Upper lobe of right lung (tissue), 1 donor: ENCODE results near the gene MAP2. TPM values are rescaled to one million over a fixed set of nuclear protein-coding genes. Genes with fewer than 3 reads are reported as not detected.

ENCODE experiments used
- ATAC-seq: fragments of 200-7000 bp; cut with Tn5 transposase; one replicate; pipeline ENCODE4 v1.9.1; 2020; ENCODE audit warnings: mild to moderate bottlenecking, moderate library complexity
- DNase-seq: peaks from one replicate; pipeline ENCODE4 v3.0.0-alpha.2; 2020
- H3K27ac ChIP-seq: fragments of 200-600 bp; one replicate; pipeline ENCODE4 v1.8.0; 2022
- H3K27me3 ChIP-seq: fragments of 200-600 bp; one replicate; pipeline ENCODE4 v1.8.0; 2022; ENCODE audit warnings: mild to moderate bottlenecking
- H3K36me3 ChIP-seq: fragments of 200-600 bp; one replicate; pipeline ENCODE4 v1.8.0; 2022
- H3K4me1 ChIP-seq: fragments of 200-600 bp; one replicate; pipeline ENCODE4 v1.8.0; 2022
- H3K4me3 ChIP-seq: fragments of 200-600 bp; one replicate; pipeline ENCODE4 v1.8.0; 2022; ENCODE audit warnings: mild to moderate bottlenecking
- H3K9me3 ChIP-seq: fragments of 200-600 bp; one replicate; pipeline ENCODE4 v1.8.0; 2022
- intact Hi-C: fragments of 100-400 bp; cut with DNase I; formaldehyde crosslinking; loops from one replicate; pipeline ENCODE4 v1.11.0; 2022
- total RNA-seq: library from RNA; stranded (reverse); fragmentation: NEBNext Ultra II Directional; extraction: Animal tissue kit (Norgen Biotek cat#: 25700); gene quantifications from one replicate; pipeline ENCODE4 v1.2.1, GENCODE V29; 2021
- TF ChIP-seq, protein P1 (sequence below): fragments of 200-600 bp; IDR thresholded peaks from one replicate; pipeline ENCODE4 v1.8.0; 2022; ENCODE audit warnings: antibody characterized with exemption
- donor health status: DM: no; HTN: yes; CAD: no; lungs with severe emphysema.

The MAP2 gene
- total RNA-seq, 1 donor from 2014 or later = 44.0 TPM

DNA sequence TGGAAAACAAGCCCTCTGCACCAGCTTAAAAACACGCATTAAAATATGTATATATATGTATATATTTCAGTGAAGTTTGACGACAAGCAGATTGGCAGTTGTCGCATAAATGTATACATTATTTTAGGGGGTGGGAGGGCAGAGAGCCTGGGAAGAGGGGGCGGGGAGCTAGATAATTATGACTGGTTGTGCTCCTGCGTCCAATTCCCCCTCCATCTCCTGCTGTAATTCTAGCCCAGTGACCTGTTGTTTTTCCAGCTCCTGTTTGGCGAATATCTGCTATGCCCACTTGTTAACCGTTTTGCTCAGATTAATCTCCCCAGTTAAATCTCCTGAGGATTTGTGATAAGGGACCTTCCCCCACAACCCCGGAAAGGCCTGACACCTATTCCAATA, 348.4 kb downstream of the MAP2 start:
- Histone ChIP-seq H3K27me3 (peaks cover 24% of the 10 kb centered on the region), H3K4me1 (peaks cover 4% of the 10 kb centered on the region), H3K9me3 (no peaks in the 10 kb centered on the region), H3K27ac (no peak overlapping the region), H3K36me3 (no peaks in the 10 kb centered on the region), H3K4me3 (no peak overlapping the region)
- intact Hi-C loops = no loop called here
- DNase-seq (no peak), ATAC-seq (no peak)
- TF ChIP-seq, protein P1, sequence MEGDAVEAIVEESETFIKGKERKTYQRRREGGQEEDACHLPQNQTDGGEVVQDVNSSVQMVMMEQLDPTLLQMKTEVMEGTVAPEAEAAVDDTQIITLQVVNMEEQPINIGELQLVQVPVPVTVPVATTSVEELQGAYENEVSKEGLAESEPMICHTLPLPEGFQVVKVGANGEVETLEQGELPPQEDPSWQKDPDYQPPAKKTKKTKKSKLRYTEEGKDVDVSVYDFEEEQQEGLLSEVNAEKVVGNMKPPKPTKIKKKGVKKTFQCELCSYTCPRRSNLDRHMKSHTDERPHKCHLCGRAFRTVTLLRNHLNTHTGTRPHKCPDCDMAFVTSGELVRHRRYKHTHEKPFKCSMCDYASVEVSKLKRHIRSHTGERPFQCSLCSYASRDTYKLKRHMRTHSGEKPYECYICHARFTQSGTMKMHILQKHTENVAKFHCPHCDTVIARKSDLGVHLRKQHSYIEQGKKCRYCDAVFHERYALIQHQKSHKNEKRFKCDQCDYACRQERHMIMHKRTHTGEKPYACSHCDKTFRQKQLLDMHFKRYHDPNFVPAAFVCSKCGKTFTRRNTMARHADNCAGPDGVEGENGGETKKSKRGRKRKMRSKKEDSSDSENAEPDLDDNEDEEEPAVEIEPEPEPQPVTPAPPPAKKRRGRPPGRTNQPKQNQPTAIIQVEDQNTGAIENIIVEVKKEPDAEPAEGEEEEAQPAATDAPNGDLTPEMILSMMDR = no peak

DNA sequence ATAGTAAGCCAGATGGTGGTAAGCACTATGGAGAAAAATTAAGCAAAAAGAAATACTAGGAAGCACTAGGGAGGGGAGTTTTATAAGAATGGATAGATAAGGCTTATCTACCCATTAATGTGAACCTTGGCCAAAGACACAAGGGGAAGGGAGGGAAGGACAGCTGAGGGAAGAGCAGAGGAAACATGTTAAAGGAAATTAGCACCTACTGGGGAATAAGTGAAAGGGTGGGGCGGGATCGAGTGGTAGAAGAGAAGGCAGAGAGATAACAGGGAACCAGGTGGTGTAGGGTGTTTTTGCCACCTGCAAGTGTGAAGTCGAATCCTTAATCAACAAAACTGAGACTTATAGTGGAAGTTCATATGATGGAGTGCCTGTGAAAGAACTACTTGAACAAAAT, 349.5 kb downstream of the MAP2 start:
- peaks cover 4% of the 10 kb centered on the region for H3K4me1 ChIP-seq
- H3K27ac ChIP-seq = no peak overlapping the region
- intact Hi-C loops = no loop called here
- ATAC-seq = no peak
- H3K4me3 ChIP-seq = no peak overlapping the region
- no peaks in the 10 kb centered on the region for H3K36me3 ChIP-seq
- TF ChIP-seq, protein P1 = no peak
- no peak for DNase-seq
- peaks cover 24% of the 10 kb centered on the region for H3K27me3 ChIP-seq
- H3K9me3 ChIP-seq = no peaks in the 10 kb centered on the region
